ENCODE results near the gene SZT2.
"Not testable (repeated sequence)": the region's sequence is repeated elsewhere in the genome, so short reads cannot be mapped to it uniquely, and the experiment has no call there.

Gene SZT2

DNA sequence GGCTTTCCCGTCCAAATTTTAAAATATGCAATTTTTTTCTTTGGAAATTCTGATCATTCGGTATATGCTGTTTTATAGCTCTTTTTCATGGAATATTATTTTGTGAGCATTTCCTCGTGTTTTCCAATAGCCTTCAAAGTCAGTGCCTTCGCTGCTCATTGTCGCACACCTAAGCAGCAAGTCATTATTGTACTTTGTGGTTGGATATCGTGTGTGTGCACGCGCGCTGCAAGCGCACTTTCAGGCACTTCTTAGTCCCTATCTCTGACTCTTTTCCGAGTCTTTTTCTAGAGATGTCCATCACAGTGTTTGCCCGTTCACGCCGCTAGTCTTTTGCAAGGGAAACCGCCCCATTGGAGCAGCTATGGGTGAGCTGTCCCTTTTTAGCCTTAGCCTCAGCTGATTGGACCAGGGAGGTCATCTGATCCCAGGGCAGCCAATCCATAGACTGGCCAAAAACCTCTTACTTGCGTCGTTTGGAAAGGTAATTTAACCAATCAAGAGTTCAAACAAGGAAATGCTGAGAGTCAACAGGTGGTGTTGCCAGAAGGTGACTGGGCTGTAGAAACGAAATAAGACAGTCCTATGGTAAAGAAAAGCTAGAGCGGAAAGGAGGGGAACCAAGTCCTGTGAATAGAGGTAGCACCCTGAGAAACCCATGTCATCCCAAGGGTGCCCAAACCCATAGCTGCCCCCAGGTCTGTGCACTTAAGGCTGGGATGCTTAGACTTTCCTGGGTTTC, 64.7 kb downstream of the SZT2 start:
- H3K9me3 ChIP-seq (ENCODE audit: severe bottlenecking), result no peaks in the 10 kb centered on the region
- H3K27ac ChIP-seq (ENCODE audit: poor library complexity, severe bottlenecking), result peak overlapping the region; percentile 98
- TF ChIP-seq, protein P1, sequence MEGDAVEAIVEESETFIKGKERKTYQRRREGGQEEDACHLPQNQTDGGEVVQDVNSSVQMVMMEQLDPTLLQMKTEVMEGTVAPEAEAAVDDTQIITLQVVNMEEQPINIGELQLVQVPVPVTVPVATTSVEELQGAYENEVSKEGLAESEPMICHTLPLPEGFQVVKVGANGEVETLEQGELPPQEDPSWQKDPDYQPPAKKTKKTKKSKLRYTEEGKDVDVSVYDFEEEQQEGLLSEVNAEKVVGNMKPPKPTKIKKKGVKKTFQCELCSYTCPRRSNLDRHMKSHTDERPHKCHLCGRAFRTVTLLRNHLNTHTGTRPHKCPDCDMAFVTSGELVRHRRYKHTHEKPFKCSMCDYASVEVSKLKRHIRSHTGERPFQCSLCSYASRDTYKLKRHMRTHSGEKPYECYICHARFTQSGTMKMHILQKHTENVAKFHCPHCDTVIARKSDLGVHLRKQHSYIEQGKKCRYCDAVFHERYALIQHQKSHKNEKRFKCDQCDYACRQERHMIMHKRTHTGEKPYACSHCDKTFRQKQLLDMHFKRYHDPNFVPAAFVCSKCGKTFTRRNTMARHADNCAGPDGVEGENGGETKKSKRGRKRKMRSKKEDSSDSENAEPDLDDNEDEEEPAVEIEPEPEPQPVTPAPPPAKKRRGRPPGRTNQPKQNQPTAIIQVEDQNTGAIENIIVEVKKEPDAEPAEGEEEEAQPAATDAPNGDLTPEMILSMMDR (IDR thresholded peaks at IDR 0.05; ENCODE audit: poor library complexity, severe bottlenecking), result no peak
- H3K27me3 ChIP-seq (ENCODE audit: insufficient read depth, poor library complexity, severe bottlenecking), result no peaks in the 10 kb centered on the region
- H3K4me1 ChIP-seq (ENCODE audit: insufficient read depth, poor library complexity, severe bottlenecking), result peaks cover 16% of the 10 kb centered on the region
- H3K4me3 ChIP-seq (ENCODE audit: severe bottlenecking), result peak overlapping the region; percentile 44
- peaks cover 30% of the 10 kb centered on the region for H3K36me3 ChIP-seq (ENCODE audit: low read depth)
- no peak for DNase-seq (ENCODE audit: low spot score)
- ATAC-seq (ENCODE audit: low read depth), result peak; percentile 83

DNA sequence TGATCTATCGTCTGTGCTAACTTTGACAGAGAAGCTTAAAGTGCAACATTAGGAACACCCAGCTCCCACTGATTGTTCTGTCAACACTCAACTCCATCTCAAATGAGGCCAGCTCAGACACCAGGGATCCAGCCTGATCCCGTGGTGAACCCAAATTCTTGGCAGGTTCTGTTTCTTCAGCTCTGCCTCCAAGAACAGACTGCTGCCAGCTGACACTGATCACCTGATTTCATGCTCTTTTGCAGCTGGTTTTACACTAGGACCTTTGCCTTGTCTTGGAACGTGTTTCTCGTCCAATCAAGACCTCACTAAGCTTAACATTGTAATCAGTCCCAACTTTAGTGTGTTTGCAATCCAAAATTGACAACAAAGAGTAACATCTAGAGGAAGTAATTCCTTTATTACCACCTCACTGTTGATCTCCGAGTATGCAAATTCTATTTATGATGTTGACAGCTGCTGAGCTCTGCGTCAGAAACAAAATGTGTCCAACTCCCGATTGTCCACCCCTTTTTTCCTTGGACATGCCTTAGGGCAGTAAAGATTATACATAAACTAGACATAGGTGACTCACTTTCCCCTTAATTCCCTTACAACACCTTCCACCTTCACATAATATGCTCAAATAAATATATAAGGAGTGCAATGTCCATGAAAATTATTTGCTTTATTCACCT, 65.7 kb downstream of the SZT2 start:
- H3K4me1 ChIP-seq (ENCODE audit: insufficient read depth, poor library complexity, severe bottlenecking), result peaks cover 16% of the 10 kb centered on the region
- peak overlapping the region; percentile 98 for H3K27ac ChIP-seq (ENCODE audit: poor library complexity, severe bottlenecking)
- TF ChIP-seq, protein P1 (IDR thresholded peaks at IDR 0.05; ENCODE audit: poor library complexity, severe bottlenecking), result no peak
- DNase-seq (ENCODE audit: low spot score) (no peak), ATAC-seq (ENCODE audit: low read depth) (no peak)
- peaks cover 2% of the 10 kb centered on the region for H3K9me3 ChIP-seq (ENCODE audit: severe bottlenecking)
- H3K4me3 ChIP-seq (ENCODE audit: severe bottlenecking), result no peak overlapping the region
- H3K36me3 ChIP-seq (ENCODE audit: low read depth), result peaks cover 21% of the 10 kb centered on the region
- no peaks in the 10 kb centered on the region for H3K27me3 ChIP-seq (ENCODE audit: insufficient read depth, poor library complexity, severe bottlenecking)

DNA sequence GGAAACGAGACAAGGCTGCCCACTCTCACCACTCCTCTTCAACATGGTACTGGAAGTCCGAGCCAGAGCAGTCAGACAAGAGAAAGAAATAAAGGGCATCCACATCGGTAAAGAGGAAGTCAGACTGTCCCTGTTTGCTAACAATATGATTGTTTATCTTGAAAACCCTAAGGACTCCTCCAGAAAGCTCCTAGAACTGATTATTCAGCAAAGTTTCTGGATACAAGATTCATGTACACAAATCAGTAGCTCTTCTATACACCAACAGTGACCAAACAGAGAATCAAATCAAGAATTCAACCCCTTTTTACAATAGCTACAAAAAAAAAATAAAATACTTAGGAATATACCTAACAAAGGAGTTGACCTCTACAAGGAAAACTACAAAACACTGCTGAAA, 68.7 kb downstream of the SZT2 start:
- H3K36me3 ChIP-seq (ENCODE audit: low read depth); H3K27me3 ChIP-seq (ENCODE audit: insufficient read depth, poor library complexity, severe bottlenecking); H3K4me3 ChIP-seq (ENCODE audit: severe bottlenecking); H3K27ac ChIP-seq (ENCODE audit: poor library complexity, severe bottlenecking); H3K9me3 ChIP-seq (ENCODE audit: severe bottlenecking); DNase-seq (ENCODE audit: low spot score); ATAC-seq (ENCODE audit: low read depth): not testable (repeated sequence)
- H3K4me1 ChIP-seq (ENCODE audit: insufficient read depth, poor library complexity, severe bottlenecking), result peaks cover 14% of the 10 kb centered on the region

DNA sequence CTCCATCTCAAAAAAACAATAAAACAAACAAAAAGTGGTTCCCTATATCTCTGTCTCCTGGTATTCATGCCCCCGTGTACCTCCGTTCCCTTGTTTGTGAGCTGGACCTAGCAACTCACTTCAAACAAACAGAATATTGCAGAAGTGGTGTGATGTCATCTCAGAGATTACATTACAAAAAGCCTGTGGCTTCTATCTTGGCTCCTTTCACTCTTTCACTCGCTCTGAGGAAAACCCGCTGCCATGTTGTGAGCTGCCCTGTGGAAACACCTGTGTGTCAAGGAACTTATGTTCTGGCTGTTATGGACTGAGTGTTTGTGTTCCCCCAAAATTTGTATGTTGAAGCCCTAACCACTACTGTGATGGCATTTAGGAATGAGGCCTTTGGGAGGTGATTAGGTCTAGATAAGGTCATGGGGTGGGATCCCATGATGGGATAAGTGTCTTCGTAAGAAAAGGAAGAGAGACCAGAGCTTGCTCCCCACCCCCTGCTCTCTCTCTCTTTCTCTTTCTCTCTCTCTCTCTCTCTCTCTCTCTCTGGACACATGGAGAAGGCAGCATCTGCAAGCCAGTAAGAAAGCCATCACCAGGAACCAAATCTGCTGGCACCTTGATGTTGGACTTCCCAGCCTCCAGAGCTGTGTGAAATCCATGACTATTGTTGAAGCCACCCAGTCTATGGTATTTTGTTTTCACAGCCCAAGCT, 71.4 kb downstream of the SZT2 start:
- Histone ChIP-seq H3K27ac (ENCODE audit: poor library complexity, severe bottlenecking) (no peak overlapping the region), H3K27me3 (ENCODE audit: insufficient read depth, poor library complexity, severe bottlenecking) (no peaks in the 10 kb centered on the region), H3K9me3 (ENCODE audit: severe bottlenecking) (peaks cover 2% of the 10 kb centered on the region), H3K4me1 (ENCODE audit: insufficient read depth, poor library complexity, severe bottlenecking) (peaks cover 5% of the 10 kb centered on the region), H3K36me3 (ENCODE audit: low read depth) (no peaks in the 10 kb centered on the region), H3K4me3 (ENCODE audit: severe bottlenecking) (no peak overlapping the region)
- DNase-seq (ENCODE audit: low spot score) (no peak), ATAC-seq (ENCODE audit: low read depth) (no peak)
- TF ChIP-seq, protein P1 (IDR thresholded peaks at IDR 0.05; ENCODE audit: poor library complexity, severe bottlenecking), result no peak

DNA sequence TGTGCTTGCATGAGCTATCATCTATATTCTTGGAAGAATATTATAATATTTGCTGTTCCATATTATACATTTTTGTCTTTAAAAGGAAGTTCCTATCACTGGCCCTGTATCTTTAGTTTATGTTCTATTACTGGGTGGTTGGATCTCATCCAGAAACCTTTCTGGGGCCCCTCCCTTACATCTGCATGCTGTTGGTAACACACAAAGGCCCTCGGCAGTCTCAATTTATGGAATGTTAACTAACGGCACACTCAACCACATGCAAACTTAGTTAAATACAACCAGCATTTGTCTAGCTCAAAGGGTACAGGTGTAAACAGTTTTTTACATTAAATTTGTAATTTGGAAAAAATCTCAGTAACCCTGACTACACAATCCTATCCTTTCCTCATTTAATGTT, 73.8 kb downstream of the SZT2 start:
- ATAC-seq (ENCODE audit: low read depth), result no peak
- peak overlapping the region; percentile 0 for H3K27ac ChIP-seq (ENCODE audit: poor library complexity, severe bottlenecking)
- peaks cover 5% of the 10 kb centered on the region for H3K4me1 ChIP-seq (ENCODE audit: insufficient read depth, poor library complexity, severe bottlenecking)
- no peaks in the 10 kb centered on the region for H3K27me3 ChIP-seq (ENCODE audit: insufficient read depth, poor library complexity, severe bottlenecking)
- H3K36me3 ChIP-seq (ENCODE audit: low read depth), result no peaks in the 10 kb centered on the region
- no peak for DNase-seq (ENCODE audit: low spot score)
- TF ChIP-seq, protein P1 (IDR thresholded peaks at IDR 0.05; ENCODE audit: poor library complexity, severe bottlenecking), result no peak
- H3K4me3 ChIP-seq (ENCODE audit: severe bottlenecking), result no peak overlapping the region
- peaks cover 2% of the 10 kb centered on the region for H3K9me3 ChIP-seq (ENCODE audit: severe bottlenecking)
